Muscle layer of colon (tissue), 2 donors: ENCODE results near the gene NKD2.
"Not testable (repeated sequence)": the region's sequence is repeated elsewhere in the genome, so short reads cannot be mapped to it uniquely, and the experiment has no call there.

Experiments
- H3K27ac ChIP-seq: one replicate; pipeline ENCODE4 v1.7.0; 2013; ENCODE audit warnings: low read depth, mild to moderate bottlenecking, low read length, moderate library complexity
- H3K27me3 ChIP-seq, 2 donors: one replicate each; pipeline ENCODE4 v1.7.0; 2013; ENCODE audit warnings: low read length in 2 of 2, mild to moderate bottlenecking in 2 of 2; ENCODE audit not compliant: insufficient read depth in 2 of 2, control insufficient read depth in 1 of 2
- H3K36me3 ChIP-seq: one replicate; pipeline ENCODE4 v1.7.0; 2013; ENCODE audit warnings: mild to moderate bottlenecking, low read length; ENCODE audit not compliant: insufficient read depth
- H3K4me1 ChIP-seq: one replicate; pipeline ENCODE4 v1.7.0; 2013; ENCODE audit warnings: mild to moderate bottlenecking, low read length; ENCODE audit not compliant: insufficient read depth
- H3K4me3 ChIP-seq, 2 donors: one replicate each; pipeline ENCODE4 v1.7.0; 2013; ENCODE audit warnings: low read length in 2 of 2, low read depth in 1 of 2, mild to moderate bottlenecking in 1 of 2, moderate library complexity in 1 of 2
- H3K9ac ChIP-seq: one replicate; pipeline ENCODE4 v1.7.0; 2013; ENCODE audit warnings: low read length
- H3K9me3 ChIP-seq: one replicate; pipeline ENCODE4 v1.7.0; 2013; ENCODE audit warnings: mild to moderate bottlenecking, low read length
- donor health status: abdominal sarcoma.
- donor health status: Adenocarcinoma of cecum.

Gene NKD2

DNA sequence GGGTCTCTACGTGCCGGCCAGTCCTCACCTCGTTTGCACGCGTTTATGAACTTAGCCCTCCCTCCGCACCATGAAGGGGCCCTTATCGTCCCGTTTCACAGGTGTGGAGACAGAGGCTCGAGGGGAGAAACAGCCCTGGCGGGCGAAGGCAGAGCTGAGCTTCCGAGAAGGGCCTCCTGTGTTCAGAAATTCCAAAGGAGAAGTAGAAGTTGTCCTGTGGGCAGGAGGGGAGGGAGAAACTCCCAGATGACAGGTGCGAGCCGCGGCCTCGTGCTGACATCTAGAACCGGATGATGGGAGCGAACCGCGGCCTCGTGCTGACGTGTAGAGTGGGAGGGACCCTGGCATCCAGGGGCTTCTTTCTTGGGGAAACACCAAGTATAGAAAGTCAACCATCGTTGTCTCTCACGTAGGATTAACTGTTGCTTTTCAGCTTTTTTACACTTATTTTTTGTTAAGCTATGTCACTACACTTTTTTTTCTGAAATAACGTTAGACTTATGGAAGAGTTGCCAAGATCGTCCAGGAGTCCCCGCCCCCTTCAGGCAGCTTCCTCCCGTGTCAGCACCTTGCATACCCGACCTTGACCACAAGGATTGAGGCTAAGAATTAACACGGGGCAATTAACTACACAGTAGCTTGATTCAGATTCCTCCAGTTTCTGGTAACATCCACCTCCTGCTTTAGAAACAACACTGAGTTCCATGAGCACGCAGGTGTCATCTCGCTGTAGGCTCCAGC lies 42.8 kb upstream of the NKD2 start:
- Histone ChIP-seq H3K9me3 (no peaks in the 10 kb centered on the region), H3K36me3 (no peaks in the 10 kb centered on the region), H3K4me3 (no peak overlapping the region), H3K27ac (no peak overlapping the region), H3K9ac (no peak overlapping the region), H3K27me3 (no peaks in the 10 kb centered on the region), H3K4me1 (no peaks in the 10 kb centered on the region)

DNA sequence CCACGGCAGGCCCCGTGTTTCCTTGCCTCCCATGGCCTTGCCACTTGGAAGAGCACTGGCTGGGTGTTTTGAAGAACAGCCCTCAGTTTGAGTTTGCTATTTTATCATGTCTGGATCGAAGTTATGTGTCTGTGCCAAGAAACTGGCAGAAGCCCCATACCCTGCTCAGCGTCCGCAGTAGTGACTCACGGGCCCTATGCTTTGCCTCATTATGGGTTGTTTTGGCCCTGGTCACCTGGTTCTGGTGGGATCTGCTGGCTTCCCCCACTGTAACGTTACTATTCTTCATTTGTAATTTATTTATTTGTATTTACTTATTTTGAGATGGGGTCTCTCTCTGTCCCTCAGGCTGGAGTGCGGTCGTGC lies 42.3 kb upstream of the NKD2 start:
- H3K4me3 ChIP-seq, result no peak overlapping the region
- H3K36me3 ChIP-seq, result no peaks in the 10 kb centered on the region
- no peak overlapping the region for H3K9ac ChIP-seq
- no peaks in the 10 kb centered on the region for H3K9me3 ChIP-seq
- H3K4me1 ChIP-seq, result no peaks in the 10 kb centered on the region
- H3K27me3 ChIP-seq, result no peaks in the 10 kb centered on the region
- H3K27ac ChIP-seq, result no peak overlapping the region

DNA sequence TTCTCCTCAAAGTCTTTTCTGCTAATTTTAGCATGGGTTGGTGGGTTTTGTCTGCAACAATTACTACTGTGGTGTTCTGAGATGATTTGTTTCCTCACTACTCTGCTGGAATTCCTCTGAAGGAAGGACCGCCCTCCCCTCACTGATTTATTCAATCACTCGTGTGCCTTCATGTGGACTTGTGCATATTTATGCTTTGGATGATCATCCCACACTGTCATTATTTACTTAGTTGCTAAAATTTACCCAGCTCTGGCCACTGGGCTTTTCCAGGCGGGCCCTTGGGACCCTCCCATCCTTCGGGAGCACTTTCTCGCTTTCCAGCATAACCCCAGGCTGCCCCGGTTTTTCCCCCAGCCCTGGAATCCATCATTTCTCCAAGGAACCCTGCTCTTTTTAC lies 41.7 kb upstream of the NKD2 start:
- Histone ChIP-seq H3K9ac (no peak overlapping the region), H3K27me3 (no peaks in the 10 kb centered on the region), H3K9me3 (no peaks in the 10 kb centered on the region)

DNA sequence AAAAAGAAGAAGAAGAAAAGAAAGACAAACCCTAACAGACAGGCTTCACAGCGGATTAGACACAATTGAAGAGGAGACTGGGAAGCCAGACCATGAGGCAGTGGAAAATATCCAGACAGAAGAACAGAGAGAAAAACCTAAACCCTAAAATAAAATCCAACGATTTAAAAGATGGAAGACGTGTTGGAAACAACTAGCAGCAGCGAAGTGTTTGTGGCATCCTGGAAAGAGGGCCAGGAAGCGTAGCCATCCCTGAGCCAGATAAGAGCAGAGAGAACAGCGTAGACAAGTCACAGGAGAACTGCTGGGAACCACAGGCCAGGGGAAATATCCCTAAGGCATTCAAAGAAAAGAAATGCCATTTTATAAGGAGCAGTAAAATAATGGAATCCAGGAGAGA lies 39.7 kb upstream of the NKD2 start:
- H3K9ac ChIP-seq, result no peak overlapping the region
- H3K9me3 ChIP-seq, result no peaks in the 10 kb centered on the region
- H3K4me1 ChIP-seq, result no peaks in the 10 kb centered on the region
- no peaks in the 10 kb centered on the region for H3K27me3 ChIP-seq
- no peak overlapping the region for H3K4me3 ChIP-seq
- H3K36me3 ChIP-seq, result no peaks in the 10 kb centered on the region
- no peak overlapping the region for H3K27ac ChIP-seq

More for the DNA sequence above, 41.7 kb upstream of the NKD2 start:
- Histone ChIP-seq H3K36me3 (no peaks in the 10 kb centered on the region), H3K27ac (no peak overlapping the region), H3K4me3 (no peak overlapping the region), H3K4me1 (no peaks in the 10 kb centered on the region)

DNA sequence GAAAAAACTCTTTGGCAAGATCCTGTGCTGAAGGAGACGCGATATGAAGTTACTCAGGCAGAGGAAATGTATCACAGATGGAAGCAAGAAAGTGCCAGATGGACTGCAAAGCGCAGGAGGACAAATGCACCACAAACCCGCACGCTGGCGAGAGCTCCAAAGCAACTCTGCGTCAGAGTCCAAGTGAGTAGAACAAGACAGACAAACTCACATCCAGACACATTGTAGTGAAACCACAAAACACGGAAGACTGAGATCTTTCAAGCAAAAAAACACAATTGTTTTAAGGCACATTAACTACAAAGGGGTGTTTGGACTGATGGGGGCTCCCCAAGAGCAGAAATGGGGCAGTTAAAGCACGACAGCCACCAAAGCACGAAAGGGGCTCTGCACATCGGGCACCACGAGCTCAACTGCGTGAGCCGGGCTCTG lies 39.2 kb upstream of the NKD2 start:
- no peaks in the 10 kb centered on the region for H3K27me3 ChIP-seq
- no peaks in the 10 kb centered on the region for H3K9me3 ChIP-seq
- no peaks in the 10 kb centered on the region for H3K36me3 ChIP-seq
- no peaks in the 10 kb centered on the region for H3K4me1 ChIP-seq
- no peak overlapping the region for H3K4me3 ChIP-seq
- H3K9ac ChIP-seq, result no peak overlapping the region
- H3K27ac ChIP-seq, result no peak overlapping the region

DNA sequence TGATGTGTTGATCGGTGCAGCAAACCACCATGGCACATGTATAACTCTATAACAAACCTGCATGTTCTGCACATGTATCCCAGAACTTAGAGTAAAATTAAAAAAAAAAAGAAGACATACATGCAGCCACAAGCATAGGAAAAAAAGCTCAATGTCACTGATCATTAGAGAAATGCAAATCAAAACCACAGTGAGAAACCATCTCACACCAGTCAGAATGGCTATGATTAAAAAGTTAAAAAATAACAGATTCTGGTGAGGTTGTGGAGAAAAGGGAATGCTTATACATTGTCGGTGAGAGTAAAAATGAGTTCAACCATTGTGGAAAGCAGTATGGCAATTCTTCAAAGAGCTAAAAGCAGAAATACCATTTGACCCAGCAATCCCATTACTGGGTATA lies 36.0 kb upstream of the NKD2 start:
- H3K36me3 ChIP-seq, H3K4me1 ChIP-seq, H3K9ac ChIP-seq, H3K27me3 ChIP-seq, H3K27ac ChIP-seq, H3K4me3 ChIP-seq, H3K9me3 ChIP-seq: not testable (repeated sequence)

DNA sequence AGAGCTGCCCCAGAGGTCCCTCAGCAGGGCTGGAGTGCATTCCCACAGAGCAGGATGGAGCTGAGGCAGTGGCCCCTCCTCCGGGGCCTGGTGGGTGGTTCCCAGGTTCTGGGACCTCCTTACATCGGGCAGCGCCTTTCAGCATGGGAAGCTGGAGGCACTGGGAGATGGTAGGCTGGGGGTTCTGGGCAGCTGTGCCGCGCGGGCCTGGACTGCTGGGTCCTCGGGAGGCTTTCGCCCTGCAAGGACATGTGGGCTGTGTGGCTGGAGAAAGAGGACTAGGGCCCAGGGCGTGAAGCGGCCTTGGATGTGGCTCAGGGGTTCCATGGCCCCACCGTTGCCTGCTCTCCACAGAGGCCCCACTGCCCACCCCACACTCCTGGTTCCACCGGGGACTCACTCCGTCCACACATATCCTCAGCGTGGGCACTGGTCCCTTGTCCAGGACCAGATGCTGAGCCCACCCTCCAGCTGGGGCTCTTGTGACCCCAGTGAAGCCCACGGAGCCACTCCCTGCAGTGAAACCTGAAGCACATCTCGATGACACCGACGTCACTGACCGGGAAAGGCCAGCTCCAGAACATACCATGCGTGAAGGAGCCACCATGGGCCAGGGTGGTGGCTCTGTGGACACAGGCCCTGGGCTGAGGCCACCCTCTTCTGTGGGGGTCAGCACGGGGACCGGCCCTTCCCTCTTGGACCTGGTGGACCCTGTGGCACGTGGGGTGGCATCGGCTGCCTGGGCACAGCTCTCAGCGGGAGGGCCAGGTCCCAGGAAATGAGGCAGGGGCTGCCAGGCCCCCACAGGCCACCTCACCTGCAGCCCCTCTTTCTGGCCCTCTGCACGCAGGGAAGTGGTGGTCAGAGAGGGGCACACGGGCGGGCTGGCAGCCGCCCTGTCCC lies 31.5 kb upstream of the NKD2 start:
- no peak overlapping the region for H3K9ac ChIP-seq
- H3K4me3 ChIP-seq, result no peak overlapping the region
- no peaks in the 10 kb centered on the region for H3K36me3 ChIP-seq
- peaks cover 13% of the 10 kb centered on the region for H3K4me1 ChIP-seq
- H3K27me3 ChIP-seq, result no peaks in the 10 kb centered on the region
- no peak overlapping the region for H3K27ac ChIP-seq
- no peaks in the 10 kb centered on the region for H3K9me3 ChIP-seq

DNA sequence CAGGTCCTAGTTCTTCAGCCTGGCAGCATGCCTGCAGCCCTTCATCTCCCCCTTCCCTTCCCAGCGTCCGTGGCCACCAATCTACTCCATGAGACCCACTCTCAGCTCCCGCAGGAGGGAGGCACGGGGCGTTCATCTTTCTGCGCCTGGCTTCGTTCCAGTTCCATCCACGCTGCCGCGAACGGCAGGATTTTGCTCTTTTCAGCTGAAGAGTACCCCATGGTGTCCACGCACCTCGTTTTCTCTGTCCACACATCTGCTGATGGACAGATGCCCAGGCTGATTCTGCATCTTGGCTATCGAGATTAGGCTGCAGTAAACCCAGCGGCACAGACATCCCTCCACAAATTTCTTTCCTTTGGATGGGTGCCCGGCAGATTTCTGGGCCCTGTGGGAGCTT lies 30.5 kb upstream of the NKD2 start:
- H3K9ac ChIP-seq, result no peak overlapping the region
- no peak overlapping the region for H3K4me3 ChIP-seq
- no peaks in the 10 kb centered on the region for H3K27me3 ChIP-seq
- no peaks in the 10 kb centered on the region for H3K36me3 ChIP-seq
- peaks cover 13% of the 10 kb centered on the region for H3K4me1 ChIP-seq
- no peaks in the 10 kb centered on the region for H3K9me3 ChIP-seq
- H3K27ac ChIP-seq, result no peak overlapping the region

DNA sequence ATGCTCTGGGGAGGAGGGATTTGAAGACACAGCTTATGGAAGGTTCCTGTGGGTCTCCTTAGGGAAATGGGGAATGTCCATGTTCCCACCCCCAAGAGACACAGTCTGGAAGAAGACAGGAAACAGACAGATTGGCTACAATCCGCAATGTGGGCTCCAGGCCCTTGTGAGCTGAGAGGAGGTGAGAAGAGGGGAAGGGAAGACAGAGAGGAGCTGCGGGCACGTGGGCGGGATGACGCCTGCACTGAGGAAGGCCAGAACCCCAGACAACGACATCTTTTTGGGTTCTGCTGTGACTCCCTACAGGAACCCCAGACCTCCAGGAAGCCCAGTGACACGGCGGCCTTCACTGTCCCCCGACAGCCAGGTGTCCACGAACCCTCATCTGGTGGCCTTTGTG lies 29.9 kb upstream of the NKD2 start:
- Histone ChIP-seq H3K36me3 (no peaks in the 10 kb centered on the region), H3K4me3 (no peak overlapping the region), H3K4me1 (peaks cover 13% of the 10 kb centered on the region), H3K9ac (no peak overlapping the region), H3K9me3 (no peaks in the 10 kb centered on the region), H3K27ac (no peak overlapping the region), H3K27me3 (no peaks in the 10 kb centered on the region)

DNA sequence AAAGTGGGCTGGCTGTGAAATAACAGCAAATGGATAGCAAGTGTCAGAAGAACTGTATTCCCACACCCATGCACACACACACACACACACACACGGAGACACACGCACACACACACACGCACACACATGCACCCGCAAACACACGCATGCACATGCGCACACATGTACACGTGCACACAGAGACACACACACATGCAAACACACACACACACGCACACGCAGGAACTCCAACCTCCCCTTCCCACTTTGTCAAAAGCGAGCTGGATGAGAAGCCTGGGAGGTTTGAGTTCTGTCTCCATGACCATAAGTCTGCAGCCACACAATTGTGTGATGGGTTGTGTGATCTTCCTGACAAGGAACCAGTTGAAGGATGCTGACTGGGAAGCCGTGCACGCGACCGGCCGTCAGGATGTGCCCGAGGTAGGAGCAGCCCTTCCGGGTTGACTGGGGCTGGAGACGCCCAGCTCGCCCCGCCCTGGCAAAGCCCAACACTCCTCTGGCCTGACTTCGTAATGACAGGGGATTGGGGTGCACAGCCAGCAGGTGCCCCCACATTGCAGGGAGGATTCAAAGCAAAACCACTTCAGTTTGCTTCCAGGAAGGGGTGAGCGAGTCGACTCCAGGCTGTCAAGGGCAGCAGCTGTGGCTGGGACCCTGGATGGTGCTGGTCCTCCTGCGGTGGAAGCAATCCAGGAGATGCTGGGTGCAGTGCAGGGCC lies 29.3 kb upstream of the NKD2 start:
- H3K9me3 ChIP-seq, result peaks cover under 1% of the 10 kb centered on the region
- H3K9ac ChIP-seq, result no peak overlapping the region
- H3K4me3 ChIP-seq, result no peak overlapping the region
- no peak overlapping the region for H3K27ac ChIP-seq
- peaks cover 13% of the 10 kb centered on the region for H3K4me1 ChIP-seq
- no peaks in the 10 kb centered on the region for H3K27me3 ChIP-seq
- no peaks in the 10 kb centered on the region for H3K36me3 ChIP-seq

DNA sequence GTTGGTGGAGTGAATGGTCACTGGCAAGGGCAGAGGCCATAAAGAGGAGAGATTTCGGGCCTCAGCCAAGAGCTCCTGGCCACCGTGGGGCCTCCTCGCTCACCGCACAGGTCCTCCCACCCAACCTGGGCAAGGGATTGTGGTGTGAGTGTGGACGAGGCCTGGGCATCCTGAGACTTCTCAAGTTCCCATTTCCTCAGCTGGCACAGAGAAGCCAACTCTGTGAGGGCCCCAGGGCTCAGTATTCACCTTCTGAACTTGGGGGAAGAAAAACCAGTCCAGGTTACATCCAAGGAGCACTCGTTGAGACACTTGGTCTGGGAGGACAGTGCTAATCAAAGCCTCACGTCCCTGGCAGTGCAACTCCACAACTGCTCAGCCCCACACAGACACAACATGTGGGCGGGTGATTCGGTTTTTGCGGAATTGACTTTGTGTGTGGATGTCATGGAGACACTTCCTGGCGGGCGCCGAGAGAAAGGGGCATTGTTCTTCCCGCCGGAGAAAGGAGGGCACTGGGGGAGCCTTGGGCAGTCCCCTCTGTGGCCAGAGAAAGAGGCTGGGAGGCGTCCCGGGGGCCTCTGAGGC lies 28.5 kb upstream of the NKD2 start:
- no peak overlapping the region for H3K27ac ChIP-seq
- H3K4me3 ChIP-seq, result no peak overlapping the region
- H3K27me3 ChIP-seq, result no peaks in the 10 kb centered on the region
- peaks cover 13% of the 10 kb centered on the region for H3K4me1 ChIP-seq
- no peaks in the 10 kb centered on the region for H3K36me3 ChIP-seq
- peaks cover 9% of the 10 kb centered on the region for H3K9me3 ChIP-seq
- H3K9ac ChIP-seq, result no peak overlapping the region
